AG09319 (cell line): Measurements from ENCODE around the gene VGLL3.

Experiments used
- DNase-seq: peaks from one replicate; pipeline ENCODE4 v3.0.0-alpha.2; 2010; ENCODE audit warnings: low read depth; ENCODE audit errors: extremely low read depth
- TF ChIP-seq, protein P1 (sequence below): IDR thresholded peaks from 2 replicates; pipeline ENCODE4 v1.5.1; 2011; ENCODE audit warnings: low read depth, mild to moderate bottlenecking, inconsistent platforms, low read length, moderate library complexity

Gene VGLL3

DNA sequence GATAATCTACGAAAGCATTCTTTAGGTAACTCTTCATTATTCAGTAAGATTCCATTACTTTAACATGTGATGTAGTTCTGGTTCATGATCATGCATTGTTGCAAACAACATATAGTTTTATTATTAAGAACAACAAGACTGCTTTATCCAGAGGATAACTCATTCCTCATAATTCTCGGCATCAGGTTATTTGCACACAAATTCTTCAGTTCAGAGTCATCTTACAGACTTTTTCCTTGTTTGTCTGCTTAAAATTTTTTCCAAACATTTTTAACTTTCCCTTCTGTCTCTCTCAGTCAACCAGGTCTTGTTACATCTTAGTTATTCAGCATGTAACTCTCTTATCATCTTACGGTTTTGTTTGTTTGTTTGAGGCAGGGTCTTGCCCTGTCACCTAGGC, 60.1 kb downstream of the VGLL3 start:
- DNase-seq = no peak
- TF ChIP-seq, protein P1, sequence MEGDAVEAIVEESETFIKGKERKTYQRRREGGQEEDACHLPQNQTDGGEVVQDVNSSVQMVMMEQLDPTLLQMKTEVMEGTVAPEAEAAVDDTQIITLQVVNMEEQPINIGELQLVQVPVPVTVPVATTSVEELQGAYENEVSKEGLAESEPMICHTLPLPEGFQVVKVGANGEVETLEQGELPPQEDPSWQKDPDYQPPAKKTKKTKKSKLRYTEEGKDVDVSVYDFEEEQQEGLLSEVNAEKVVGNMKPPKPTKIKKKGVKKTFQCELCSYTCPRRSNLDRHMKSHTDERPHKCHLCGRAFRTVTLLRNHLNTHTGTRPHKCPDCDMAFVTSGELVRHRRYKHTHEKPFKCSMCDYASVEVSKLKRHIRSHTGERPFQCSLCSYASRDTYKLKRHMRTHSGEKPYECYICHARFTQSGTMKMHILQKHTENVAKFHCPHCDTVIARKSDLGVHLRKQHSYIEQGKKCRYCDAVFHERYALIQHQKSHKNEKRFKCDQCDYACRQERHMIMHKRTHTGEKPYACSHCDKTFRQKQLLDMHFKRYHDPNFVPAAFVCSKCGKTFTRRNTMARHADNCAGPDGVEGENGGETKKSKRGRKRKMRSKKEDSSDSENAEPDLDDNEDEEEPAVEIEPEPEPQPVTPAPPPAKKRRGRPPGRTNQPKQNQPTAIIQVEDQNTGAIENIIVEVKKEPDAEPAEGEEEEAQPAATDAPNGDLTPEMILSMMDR = no peak

DNA sequence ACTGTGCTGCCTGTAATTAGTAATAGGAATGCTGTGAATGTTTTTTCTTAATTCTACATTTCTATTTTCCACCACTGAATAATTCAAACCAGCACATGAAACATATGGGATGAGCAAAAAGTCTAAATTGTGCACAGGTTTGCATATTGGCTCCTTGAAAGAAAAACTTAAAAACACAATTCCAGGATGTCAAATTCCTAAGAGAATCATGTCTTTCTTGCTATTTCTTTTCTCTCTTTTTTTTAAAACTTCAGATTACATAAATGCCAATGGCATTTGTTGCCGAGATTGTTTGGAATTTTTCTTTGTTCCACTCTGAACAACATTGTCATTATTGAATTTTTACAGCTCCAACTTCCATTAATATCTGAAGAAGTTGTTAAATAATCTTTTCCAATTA, 60.8 kb downstream of the VGLL3 start:
- TF ChIP-seq, protein P1 = no peak
- DNase-seq = no peak

DNA sequence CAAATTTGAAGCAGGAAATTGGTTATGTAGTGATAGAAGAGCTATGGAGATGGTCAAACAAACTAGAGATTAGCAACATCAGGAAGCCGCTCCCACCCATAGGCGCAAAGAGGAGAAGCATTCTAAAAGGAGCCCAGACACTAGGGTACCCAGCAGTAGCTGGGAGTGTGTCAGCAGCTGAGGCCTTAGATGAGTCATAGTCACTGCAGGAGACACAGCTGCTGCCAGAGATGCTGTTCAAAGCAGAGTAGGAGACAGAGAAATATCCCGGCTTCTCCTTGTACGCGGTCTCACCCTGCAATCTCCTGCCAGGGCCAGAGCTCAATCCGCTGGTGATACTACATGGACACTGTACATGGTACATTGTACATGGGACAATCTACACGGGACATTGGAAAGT, 61.9 kb downstream of the VGLL3 start:
- TF ChIP-seq, protein P1 = no peak
- DNase-seq = no peak

DNA sequence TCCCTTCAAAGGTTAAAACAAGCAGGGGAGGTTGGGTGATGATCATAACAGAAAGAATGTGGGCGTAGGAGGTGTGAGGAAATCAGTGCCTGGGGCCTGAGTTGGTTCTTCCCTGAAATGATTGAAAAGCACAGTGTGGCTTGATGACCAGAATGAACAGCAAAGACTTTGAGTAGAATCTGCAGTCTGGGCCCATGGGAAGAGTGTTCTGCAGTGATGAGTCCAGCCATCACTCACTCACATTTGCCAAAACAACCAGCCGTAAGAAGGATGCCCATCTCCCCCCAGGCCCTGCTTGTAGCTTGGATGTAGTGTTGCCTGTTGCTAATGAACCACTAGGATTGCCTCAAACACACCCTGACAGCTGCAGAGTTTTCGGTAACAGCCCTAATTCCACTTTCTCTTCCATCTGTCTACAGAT, 67.9 kb downstream of the VGLL3 start:
- TF ChIP-seq, protein P1 = no peak
- peak; percentile 34 for DNase-seq

DNA sequence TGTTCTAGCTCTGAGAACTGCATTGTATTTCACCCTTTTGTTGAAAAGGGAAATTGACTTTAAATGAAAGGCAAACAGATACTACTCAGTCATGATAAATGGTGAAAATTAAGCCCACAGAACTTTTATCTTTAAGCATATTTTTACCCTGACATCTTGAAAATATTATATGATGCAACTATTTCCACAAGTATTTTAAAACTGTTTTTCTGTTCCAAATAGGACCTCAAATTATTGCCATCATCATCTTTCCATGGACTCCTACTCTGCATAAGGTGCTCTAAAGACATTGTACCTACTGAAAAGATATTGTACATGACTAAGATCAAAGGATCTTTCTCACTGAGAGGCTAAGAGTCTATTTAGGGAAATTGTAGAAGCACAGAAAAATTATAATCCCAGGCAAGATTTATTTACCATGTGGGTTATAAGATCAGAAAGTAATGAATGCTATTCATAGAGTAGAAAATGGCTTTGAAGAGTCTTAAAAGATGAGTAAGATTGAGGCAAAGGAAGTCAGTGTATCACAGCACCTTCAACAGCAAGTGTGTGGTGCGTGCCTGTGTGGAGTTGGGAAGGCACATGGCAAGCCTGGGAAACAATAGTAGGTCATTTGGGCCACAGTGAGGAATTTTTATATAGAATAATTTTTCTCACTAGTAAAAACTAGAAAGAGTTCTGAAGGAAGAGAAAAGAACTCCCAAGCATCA, 68.8 kb downstream of the VGLL3 start:
- TF ChIP-seq, protein P1 = no peak
- no peak for DNase-seq

DNA sequence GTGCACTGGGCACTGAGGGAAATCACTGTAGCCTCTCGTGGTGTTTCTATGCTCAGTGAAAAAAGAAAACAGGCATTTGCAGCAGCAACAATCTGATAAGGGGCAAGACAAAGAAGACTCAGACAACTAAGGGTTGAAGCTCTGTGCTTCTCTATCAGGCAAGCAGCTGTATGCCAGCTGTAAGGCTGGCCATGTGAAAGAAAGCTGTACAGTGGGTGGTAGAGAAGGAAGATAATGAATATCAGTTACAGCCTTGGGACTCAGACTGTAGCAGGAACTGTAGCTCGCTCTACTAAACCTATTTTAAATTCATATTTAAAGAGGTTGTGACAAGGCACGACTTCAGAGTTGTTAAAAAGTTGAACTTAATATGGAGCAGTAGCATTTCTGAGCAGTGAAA, 76.3 kb downstream of the VGLL3 start:
- TF ChIP-seq, protein P1 = no peak

DNA sequence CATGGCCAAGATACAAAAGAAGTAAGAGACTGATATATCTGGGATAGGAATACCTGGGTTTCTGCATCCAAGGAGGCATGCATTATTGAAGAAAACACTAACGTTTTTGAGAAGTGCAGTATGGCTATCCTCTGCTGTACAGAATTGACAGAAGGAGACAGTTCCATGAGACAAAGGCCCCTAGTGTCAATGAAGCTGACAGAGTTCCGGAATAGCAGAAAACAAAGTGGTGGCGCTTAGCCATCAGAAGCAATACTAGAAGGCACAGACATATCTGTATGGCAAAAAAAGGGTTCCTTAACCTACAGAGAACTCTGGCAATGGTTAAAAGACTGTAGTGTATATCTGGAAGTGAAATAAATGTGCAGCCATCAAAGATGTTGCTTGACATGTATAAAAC, 77.8 kb downstream of the VGLL3 start:
- no peak for DNase-seq
- TF ChIP-seq, protein P1 = no peak

More for the DNA sequence above, 76.3 kb downstream of the VGLL3 start:
- no peak for DNase-seq
